Measurements from ENCODE around the gene KCNC1.
A peak's percentile ranks its signal among the peaks of the same experiment; 100 is the strongest.

KCNC1 gene

GRCh38 chr11:17734418-17734911, at the start of gene KCNC1:
KCNC1 (plus strand) TSS chr11:17734781; CDS start chr11:17736003, 1,222 bp downstream.
- no peak for TF ChIP-seq CTCF (IDR thresholded peaks at IDR 0.05; ENCODE audit: insufficient read depth, missing control alignments)
- DNase-seq (ENCODE audit: insufficient read length, low spot score): peak; percentile 90

DNA sequence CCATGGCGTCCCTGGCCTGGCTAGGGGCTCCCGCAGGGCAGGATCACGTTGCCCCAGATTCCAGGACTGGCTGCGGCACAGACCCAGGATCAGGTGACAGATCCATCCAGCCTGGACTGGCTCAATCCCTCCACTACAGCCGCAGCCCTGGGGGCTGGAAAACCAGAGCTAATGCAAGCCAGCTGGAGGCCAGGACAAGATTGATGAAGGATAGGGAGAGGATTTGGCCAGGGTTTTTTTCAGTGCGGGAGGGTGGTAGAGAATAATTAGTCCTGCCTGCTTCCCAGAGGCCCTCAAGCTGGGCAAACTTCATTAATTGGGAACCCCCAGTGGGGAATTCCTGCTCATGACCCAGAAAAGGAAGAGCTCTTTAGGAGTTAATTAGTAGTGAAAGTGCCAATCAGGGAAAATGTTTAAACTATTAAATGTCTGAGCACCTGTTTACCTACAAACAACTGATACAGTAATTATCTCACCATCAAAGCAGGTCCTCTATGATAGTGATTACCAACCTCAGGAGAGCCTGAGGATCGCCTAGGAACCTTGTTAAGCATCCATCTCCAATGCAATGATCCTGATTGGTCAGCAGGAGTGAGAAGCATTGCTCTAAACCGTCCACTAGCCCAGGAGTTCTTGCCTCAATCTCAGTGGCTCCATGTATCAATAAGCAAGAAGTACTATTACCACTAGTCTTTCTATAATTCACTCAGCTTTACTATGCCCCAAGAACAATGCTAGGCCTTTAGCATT, 48.2 kb upstream of the KCNC1 start:
- no peak for TF ChIP-seq CTCF (IDR thresholded peaks at IDR 0.05; ENCODE audit: insufficient read depth, missing control alignments)
- DNase-seq (ENCODE audit: insufficient read length, low spot score) (no peak), FAIRE-seq (no peak)

More at GRCh38 chr11:17734418-17734911, at the start of gene KCNC1:
- no peak for FAIRE-seq

DNA sequence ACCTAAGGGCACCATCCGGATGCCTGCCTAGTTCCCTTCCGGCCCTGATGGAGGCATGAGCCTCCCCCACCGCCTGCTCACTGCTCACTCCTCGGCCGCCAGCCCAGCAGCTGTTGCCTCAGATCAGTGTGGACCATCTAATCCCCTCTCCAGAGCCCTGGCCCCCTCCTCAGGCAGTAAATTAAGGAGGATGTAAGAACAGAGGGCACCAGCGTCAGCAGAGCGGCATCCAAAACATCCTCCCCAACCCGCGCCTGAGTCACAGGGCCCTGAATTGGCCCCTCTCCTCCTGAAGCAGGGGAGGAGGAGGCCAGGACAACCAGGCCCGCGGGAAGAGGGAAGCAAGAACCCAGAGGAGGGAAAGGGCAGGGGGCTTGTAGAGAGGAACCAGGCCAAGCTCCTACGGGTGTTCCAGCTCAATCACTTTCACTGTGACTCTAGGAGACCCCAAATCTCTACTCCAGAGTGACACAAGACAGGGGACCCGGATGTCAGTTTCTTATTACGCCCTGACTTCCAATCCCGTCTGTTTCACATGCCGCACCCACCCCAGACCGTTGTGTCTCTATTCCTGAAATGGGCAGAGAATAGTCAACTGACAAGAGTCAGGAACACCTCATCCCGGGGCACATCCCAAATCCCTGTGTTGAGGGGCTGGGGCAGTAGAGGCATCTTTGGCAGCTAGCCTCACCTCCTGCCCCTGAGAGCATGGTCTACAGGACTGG, 46.5 kb upstream of the KCNC1 start:
- no peak for DNase-seq (ENCODE audit: insufficient read length, low spot score)
- no peak for FAIRE-seq
- no peak for TF ChIP-seq CTCF (IDR thresholded peaks at IDR 0.05; ENCODE audit: insufficient read depth, missing control alignments)

- no peak for DNase-seq (ENCODE audit: insufficient read length, low spot score)
- TF ChIP-seq CTCF (IDR thresholded peaks at IDR 0.05; ENCODE audit: insufficient read depth, missing control alignments): no peak
- FAIRE-seq: no peak
These were observed 43.0 kb upstream of the KCNC1 start for GRCh38 chr11:17691550-17691949.

DNA sequence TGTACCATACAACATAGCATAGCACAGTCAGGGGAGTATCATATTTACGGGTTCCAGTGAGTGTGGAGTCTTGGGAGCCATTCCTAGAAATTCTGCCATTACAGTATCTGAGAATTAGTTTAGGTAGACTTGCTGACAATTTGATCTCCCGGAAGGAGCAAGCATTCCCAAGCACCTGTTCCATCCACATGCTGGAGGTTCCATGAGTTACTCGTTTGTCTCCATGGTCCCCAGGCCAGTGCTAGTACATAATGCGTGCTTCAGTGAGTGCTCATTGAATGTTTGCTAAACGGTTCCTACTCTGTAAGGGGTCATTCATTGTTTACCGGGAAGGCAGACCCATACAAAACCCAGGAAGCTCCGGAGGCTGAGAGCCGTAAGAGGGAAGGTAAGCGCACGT, 42.6 kb upstream of the KCNC1 start:
- TF ChIP-seq CTCF (IDR thresholded peaks at IDR 0.05; ENCODE audit: insufficient read depth, missing control alignments): no peak
- FAIRE-seq: no peak
- no peak for DNase-seq (ENCODE audit: insufficient read length, low spot score)

DNA sequence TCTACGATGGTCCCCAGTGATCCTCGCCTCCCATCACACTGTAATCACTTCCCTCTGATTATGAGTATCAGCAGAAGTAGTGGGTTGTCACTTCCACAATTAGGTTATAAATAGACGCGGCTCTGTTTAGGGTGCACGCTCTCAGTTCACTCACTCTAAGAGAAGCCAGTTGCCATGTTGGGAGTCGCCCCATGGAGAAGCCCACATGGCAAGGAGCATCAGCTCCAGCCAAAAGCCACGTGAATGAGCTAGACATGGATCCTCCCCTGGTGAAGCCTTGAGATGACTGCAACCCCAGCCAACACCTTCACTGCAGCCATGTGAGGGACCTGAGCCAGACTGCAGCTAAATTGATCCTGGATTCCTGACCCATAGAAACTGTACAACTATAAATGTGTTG, 41.6 kb upstream of the KCNC1 start:
- FAIRE-seq (no peak), DNase-seq (ENCODE audit: insufficient read length, low spot score) (no peak)
- no peak for TF ChIP-seq CTCF (IDR thresholded peaks at IDR 0.05; ENCODE audit: insufficient read depth, missing control alignments)

- no peak for TF ChIP-seq CTCF (IDR thresholded peaks at IDR 0.05; ENCODE audit: insufficient read depth, missing control alignments)
- FAIRE-seq: no peak
- DNase-seq (ENCODE audit: insufficient read length, low spot score): no peak
These were observed 41.0 kb upstream of the KCNC1 start for GRCh38 chr11:17693531-17693930.
